ENCODE results near the gene RNF222.
A peak's percentile ranks its signal among the peaks of the same experiment; 100 is the strongest.
"Not testable (repeated sequence)": the region's sequence is repeated elsewhere in the genome, so short reads cannot be mapped to it uniquely, and the experiment has no call there.

RNF222 gene

DNA sequence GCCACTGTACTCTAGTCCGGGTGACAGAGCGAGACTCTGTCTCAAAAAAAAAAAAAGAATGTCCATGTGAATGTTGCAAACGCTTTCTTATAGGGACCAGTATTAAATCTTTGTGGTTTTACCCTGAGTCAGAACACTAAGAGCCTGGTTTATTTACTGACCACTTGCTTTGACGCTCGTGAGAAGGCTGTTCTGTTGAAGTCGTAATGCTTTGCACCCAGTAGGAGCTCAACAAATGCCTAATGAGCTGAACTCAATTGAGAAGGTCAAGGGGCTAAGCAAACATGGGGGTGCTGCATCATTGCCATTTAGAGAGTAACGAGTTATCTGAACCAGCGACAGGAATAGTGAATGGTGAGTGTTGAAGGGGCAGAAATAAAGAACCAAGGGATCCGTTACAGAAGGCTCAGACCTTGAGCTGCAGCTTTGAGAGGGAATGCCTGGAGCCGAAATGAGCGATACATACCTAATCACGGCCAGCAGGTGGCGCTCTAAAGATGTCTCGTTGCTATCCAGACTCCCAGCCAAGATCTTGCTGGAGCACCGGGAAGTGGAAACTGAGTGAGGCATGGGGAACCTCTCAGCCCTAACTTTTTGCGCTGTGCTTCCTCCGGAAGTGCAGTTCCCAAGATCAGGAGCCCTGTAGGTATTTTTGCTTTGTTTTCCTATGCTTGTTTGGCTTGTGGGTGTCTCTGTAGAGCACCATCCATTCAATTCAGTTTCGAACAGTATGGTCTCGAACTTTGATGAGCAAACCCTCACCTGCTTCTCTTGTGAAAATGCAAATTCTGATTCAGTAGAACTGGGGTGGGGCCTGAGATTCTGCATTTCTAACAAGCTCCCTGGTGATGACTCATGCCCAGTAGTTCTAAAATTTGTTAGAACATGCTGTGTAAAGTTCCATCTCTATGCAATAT is 12.6 kb upstream of the RNF222 start:
- DNase-seq = peak; percentile 87

DNA sequence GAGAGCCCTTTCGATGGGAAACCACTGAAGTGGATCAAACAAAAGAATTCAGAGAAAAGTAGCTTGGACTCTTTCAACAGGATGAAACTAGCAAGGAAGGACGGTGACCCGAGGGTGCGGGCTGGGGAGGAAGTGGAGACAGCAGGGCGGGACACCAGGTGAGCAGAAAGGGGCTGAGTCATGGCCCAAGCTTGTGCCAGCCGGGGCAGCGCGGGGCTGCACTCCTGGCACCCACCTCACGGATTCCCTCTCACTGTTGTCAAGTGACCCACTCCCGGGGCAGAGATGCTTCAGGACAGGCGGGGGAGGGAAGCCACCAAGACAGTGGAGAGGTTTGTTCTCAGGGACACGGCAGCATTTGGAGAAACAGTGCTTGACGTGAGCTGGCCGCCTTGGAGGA is 10.7 kb upstream of the RNF222 start:
- DNase-seq = no peak

DNA sequence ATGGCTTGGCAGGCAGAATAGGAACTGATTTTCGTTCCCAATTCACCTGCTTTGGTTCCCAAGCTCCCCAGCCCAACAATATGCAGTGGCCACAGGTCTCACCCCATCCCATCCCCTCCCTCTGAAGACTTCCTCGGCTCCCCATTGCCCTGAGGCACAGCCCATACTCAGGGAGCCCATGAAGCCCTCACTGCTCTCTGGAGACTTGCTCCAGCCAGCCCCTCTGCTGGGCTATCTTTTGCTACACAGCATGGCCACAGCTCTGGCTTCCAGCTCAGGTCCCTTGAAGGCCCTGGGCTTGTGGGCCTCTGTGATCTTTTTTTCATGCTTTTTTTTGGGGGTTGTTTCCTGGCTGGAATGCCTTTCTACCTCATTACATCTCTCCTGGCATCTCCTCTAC is 8.5 kb upstream of the RNF222 start:
- DNase-seq = no peak

DNA sequence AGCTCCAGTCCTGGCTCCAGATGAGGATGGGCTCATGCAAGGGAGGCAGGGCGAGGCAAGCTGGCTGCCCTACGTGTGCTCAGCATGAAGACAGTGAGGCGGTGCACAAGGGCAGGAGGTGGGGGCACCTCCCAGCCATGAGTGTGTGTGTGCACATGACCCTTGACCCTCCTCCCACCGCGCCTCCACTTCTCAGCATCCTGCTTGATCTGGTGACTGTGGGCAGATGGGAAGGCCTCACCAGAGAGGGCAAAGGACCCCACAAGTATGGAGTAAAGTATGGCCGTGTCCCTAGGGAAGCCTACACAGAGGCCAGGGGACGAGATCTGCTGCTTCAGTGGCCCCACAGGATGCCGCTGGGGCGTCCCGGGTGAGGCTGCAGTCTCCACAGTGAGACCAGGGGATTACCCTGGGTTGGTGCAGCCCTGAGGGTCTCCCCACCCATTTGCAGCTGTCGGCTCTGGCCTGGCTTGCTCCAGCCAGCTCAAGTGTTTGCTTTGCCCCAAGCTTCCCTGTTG is 7.9 kb upstream of the RNF222 start:
- DNase-seq = no peak

GRCh38 chr17:8402921-8403536 is 5.4 kb upstream of the RNF222 start:
- DNase-seq = no peak

DNA sequence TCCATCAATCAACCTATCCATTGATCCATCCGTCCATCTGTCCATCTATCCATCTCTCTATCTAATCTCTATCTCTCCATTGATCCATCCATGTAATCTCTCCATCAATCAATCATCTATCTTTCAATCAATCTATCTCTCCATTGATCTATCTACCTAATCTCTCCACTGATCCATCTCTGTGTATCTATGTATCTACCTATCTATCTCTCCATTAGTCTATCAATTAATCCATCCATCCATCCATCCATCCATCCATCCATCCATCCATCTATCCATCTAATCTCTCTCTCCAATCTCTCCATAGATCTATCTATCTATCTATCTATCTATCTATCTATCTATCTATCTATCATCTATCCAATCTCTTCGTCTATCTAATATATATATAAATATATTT is 3.5 kb upstream of the RNF222 start:
- no peak for DNase-seq

- no peak for DNase-seq
Measured at GRCh38 chr17:8398980-8399379, 1.4 kb upstream of the RNF222 start.

DNA sequence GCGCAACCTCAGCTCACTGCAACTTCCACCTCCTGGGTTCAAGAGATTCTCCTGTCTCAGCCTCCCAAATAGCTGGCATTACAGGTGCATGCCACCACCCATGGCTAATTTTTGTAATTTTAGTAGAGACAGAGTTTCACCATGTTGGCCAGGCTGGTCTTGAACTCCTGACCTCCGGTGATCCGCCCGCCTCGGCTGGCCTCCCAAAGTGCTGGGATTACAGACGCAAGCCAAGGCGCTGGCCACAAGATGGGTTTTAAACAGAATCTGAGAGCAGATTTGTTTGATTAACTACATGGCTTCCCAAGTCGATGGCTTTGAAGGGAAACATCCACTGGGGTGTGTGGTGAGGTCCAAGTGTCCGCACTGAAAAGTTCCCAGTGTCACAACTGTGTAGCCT is 3.1 kb downstream of the RNF222 start:
- DNase-seq = not testable (repeated sequence)

DNA sequence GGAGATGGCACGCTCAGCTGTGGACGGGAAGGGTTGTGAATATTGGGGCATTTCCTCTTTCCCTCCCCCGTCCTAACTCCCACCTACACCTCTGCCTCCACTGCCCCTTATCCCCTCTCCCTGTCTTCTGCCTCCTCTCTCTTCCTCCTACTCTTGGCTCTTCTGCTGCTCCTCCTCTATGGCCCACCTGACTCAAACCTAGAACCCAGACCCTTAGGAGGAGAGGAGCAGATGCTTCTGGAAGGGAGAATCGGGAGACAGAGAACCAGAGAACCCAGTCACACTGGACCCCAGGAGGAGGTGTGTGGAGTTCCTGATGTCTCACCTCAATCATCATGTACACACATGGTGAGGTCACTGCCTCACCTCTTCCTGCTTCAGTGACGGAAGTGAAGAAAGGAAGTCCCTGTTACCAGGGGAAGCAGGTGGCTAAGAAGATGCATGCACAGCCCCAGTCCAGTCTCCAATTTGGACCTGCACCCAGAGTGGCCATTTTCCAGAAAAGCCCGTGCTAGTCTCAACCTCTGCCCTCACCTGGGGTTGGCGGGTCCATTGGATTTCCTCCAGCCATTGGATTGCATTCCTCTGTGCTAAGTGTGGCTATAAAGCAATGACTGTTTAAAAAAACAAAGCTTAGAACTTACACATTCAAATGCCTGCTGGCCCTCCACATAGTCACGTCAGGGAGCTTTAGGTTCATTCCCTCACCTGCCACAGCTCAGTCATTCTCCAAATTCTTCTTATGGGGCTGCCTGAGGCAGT is 4.0 kb downstream of the RNF222 start:
- DNase-seq = no peak

DNA sequence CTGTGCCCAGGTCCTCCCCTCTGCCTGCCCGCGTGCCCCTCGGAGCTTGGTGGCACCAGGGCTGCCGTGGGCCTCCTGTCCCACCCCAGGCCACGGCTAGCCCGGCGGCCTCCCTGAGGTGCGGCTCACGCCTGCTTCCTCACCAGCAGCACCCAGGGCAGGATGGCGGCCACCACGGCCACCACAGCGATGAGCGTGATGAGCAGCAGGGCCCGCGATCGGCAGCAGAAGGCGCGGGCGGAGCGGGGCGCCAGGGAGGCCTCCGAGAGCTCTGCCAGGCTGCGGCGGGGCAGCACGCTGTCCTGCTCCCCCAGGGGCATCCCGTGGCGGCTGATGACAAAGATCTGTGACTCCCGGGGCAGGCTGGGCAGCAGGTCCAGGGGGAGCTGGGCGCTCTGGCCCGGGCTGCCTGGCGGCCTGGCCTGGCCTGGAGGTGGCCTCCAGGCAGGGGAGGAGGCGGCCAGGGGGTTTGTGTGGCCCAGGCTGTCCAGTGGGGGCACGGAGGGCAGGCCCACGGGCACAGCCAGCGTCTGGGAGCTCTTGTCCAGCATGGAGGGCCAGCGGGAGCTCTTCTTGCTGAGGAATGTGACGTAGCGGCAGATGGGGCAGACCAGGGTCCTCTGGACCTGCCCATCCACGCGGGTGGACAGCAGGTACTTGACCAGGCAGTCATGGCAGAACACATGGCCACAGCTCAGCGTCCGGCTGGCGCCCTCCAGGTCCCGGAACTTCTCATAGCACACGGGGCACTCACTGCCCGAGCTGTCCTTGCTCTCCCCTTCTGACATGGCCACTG is 4.8 kb downstream of the RNF222 start:
- DNase-seq = no peak

- no peak for DNase-seq
Measured at GRCh38 chr17:8392274-8392673, 5.4 kb downstream of the RNF222 start.

DNA sequence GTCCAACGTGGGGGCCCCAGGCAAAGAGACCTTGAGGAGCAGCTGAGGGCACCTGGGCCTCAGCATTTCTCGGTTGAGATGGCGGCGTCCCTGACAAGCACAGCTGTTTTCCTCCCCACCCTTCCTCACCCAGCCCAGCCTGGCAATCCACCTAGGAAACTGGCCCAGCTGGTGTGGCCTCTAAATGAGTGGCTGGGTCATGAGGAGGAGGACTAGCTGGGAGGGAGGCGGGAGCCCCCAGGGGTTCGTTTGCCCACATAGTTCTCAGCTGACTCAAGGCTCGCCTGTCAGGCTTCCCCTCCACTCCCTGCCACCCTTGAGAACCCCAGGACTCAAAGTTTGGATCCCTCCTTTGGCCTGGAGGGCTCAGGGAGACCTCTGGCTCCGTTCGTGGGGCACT is 5.9 kb downstream of the RNF222 start:
- no peak for DNase-seq

GRCh38 chr17:8387914-8388651 is 9.5 kb downstream of the RNF222 start:
- no peak for DNase-seq

- no peak for DNase-seq
Measured at GRCh38 chr17:8386841-8387240, 10.8 kb downstream of the RNF222 start.

GRCh38 chr17:8384801-8385378 is 12.7 kb downstream of the RNF222 start:
- no peak for DNase-seq

- peak; percentile 91 to 94 for DNase-seq
Measured at GRCh38 chr17:8383143-8383822, 14.3 kb downstream of the RNF222 start, which contains the start of gene RPL26. Gene RPL26 (minus strand): TSS chr17:8383193. CDS start chr17:8382310, 883 bp downstream.

DNA sequence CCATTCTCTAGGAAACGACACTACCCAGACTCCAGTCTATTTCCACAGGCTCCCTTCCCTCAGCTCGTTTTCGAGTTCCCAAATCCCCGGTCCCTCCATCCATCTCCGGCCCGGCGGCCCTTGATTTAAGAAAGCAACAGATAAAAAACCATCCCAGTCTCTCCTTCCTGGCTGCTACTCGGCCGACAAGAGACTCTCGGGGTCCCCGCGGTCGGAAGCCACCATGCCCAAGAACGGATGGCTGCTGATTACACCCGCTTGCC is 14.8 kb downstream of the RNF222 start:
- DNase-seq = no peak

DNA sequence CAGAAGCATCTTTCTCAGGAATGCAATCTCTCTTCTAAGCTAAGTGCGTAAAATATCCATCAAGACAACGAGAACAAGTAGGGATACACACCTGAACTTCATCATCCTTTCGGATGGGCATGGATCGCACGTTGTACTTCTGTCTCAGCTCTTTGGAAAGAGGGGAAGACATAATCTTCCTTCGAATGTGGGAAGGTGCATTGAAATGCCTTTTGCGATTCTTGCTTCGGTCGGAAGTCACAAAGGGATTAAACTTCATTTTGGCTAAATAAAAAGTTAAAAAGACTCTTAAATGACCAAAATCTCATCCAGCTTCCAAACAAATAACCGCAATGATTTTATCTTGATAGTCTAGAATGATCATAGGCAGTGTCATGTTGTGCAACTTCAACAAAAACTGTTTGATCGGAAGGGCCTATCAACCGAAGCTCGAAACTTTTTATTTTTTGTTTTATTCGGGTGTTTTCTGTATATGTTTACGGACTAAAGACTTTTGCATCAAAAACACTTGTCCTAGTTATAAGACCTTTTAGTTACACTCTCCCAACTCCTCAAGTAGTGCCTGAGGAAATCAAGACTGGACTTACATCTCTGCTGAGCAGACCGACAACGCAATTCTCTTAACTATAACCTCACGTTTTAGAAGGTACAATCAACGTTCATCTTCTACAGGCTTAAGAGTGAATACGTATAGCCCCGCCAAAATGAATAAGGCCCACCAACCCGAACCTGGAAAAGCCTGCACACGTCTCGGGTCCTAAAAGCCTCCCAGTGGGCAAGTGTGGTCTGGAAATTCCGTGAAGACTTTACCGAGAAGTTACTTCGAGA is 15.4 kb downstream of the RNF222 start:
- no peak for DNase-seq

GRCh38 chr17:8380049-8380448 is 17.6 kb downstream of the RNF222 start:
- no peak for DNase-seq

DNA sequence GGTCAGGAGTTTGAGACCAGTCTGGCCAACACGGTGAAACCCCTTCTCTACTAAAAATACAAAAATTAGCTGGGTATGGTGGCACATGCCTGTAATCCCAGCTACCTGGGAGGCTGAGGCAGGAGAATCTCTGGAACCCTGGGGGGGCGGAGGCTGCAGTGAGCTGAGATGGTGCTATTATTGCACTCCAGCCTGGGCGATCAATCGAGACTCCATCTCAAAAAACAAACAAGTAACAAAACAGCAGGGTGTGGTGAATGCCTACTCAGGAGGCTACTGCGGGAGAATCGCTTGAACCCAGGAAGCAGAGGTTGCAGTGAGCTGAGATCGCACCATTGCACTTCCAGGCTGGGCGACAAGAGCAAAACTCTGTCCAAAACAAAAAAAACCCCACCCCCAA is 19.5 kb downstream of the RNF222 start:
- not testable (repeated sequence) for DNase-seq
